Activated T-cell treated with anti-CD3 and anti-CD28 coated beads for 48 hours (primary cell): ENCODE results near the gene AGBL5.
A peak's percentile ranks its signal among the peaks of the same experiment; 100 is the strongest.
"Not testable (repeated sequence)": the region's sequence is repeated elsewhere in the genome, so short reads cannot be mapped to it uniquely, and the experiment has no call there.

Experiments
- DNase-seq: peaks from one replicate; pipeline ENCODE4 v3.0.0-alpha.2; 2020; ENCODE audit warnings: low read depth

The AGBL5 gene

DNA sequence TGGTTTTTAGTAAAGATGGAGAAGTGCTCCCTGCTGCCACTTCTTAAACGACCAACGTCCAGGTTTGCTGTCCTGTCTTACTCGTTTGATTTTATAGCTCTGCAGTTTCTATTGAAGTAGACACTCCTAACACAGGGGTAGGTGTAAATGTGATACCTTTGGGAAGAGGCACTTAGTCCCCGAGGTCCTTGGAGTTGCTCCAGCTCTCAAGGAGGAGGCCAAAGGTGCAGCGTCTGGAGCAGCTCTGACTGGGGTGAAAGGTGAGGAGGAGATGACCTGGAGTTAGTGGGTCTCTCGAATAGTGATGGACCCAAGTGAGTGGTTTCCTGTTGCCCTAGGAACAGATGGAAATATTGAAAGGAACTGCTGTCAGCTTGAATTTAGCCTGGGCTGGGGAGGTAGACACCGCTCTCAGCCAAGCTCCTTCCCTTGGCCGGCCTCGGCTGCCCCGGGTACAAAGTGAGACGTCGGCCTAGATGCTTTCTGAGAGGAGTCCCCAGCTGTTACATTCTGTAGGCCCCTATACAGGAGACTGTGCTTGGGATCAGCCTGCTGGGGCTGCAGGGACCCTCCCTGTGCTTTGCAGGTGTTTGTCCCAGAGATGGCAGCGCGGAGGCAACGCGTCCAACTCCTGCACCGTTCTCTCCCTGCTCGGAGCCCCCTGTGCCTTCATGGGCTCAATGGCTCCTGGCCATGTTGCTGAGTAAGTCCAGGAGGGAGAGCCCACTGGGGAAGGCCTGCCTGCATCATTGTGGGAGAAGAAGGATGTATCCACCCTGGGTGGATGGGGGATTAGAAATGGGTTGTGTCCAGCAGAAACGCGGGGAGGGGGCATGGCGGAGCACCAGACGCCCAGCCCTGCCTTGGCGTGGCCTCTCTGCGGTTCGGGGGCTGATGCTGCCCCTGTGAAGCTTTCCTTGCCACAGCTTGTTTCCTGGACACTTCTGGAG lies 40.6 kb downstream of the AGBL5 start:
- no peak for DNase-seq

GRCh38 chr2:27092696-27093429 lies 41.4 kb downstream of the AGBL5 start:
- DNase-seq = no peak

DNA sequence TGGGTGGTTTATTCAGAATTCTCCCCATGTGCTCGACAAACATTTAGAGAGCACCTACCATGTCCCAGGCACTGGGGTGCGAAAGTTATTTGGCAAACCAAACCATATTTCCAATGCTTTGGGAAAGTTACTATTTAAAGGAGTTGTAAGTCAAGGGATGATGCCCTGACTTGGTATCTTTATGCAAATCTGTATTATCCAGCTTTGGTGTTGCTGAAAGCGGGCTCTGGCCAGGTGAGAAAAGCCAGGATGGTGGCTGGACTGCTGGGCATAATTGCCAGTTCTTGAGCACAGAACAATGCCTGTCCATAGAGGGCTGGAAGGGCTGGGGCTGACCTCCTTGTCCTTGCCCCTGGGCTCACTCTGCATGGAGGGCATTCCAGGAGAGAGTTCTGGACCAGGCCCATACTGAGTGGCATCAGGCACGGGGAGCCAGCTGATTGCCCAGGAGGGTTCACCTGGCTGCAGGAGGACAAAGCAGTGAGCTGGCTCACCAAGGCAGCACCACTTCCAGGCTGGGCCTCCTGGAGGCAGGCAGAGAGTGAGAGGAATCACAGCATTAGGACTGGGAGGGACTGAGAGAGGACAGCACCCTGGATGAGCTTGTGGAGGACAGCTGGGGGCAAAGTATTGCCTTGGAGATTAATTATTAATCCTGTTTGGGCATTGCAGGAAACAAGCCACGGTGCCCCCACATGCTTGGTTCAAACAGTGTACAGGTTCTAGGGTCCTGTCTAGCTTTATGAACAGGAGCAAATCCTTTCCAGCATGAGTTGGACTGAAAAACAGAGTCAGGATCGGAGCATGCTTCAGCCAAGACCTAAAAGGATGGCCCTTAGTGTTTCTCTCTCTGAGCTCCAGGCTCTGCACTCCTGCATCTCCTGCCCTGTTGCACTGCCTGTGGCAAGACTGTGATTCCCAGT lies 42.2 kb downstream of the AGBL5 start:
- no peak for DNase-seq

DNA sequence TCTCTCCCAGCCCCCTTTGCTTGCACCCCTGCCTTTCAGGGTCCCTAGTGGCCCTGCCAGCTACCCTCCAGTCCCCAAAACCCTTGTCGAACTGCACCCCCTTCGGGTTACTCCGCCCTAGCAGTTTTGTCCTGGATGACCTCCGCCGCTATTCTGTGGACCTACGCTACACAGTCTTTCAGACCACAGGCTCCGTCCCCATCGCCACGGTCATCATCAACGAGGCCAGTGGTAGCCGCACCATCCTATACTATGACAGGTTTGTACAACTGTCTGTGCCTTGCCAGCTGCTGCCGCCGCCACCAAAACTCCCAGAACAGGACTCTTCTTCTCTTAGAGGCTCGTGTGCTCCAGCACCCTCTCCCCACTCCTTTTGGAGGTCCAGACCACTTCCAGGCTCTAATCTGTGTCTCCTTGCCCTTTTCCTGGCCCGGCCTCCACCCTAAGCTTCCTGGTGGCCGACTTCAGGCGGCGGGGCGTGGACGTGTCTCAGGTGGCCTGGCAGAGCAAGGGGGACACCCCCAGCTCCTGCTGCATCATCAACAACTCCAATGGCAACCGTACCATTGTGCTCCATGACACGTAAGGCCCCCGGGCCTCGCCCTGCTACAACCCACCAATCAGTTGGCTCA lies 43.0 kb downstream of the AGBL5 start:
- no peak for DNase-seq

- DNase-seq = no peak
Observed at GRCh38 chr2:27095427-27095744, 43.9 kb downstream of the AGBL5 start.

DNA sequence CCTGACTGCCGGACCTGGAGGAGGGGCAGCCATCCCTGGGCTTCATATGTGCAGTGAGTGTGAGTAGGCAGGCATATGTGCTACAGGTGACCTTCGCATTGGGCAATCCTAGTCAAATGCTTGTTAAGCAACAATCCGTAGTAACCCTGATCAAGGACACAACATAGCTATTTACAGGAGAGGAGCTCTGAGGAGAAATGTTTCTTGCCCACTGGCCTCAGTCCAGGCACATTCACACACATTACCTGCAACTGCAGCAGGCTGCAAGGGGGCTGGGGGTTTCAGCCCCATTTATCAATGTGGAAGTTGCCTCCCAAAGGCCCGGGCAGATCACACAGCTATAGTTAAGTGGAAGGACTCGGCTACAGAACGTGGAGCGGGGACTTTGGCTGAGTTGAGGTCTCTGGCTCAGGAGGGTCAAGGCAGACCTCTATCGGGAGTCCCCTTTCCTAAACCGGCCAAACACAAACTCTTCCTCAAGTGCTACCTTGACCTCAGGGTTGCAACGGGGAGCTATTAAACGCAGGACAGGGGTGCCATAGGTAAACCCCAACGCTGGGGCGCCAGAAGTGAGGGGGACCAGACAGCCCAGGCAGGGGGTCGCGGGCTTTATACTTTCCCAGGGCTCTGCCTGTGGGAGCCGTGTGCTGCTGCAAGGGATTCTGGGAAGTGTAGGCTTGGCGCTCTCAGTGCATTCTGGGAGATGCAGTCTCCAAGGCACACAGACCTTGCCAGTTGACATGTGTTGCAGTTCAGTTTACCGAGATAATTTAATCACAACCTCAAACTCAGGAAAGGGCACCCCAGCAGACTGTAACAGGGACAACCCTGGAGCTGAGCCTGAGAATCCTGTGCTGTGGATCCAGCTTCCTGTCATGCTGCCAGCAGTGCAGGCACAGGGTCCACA lies 44.5 kb downstream of the AGBL5 start:
- peak; percentile 24 for DNase-seq

DNA sequence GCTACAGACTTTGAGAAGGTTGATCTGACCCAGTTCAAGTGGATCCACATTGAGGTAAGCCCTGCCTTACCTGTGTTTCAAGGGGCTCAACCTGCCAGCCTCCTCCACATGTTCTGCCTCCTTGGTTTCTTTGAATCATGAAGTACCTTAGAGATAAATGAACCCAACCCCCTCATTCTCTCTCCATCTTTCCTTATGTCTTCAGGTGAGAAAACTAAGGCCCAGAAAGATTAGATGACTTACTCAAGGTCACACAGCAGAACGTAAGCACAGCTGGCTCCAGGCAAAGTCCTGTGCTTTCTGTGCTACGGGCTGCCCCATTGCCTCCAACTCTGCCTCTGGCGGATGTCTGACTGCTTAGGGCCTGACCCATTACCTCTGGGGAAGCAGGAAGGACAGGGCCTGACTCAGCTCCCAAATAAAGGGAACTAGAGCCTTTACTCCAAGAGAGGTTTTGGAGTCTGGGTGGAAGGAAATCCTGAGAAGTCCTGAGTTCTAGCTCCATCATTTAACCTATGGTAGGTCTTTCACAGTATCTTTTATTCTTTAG lies 45.4 kb downstream of the AGBL5 start:
- no peak for DNase-seq

DNA sequence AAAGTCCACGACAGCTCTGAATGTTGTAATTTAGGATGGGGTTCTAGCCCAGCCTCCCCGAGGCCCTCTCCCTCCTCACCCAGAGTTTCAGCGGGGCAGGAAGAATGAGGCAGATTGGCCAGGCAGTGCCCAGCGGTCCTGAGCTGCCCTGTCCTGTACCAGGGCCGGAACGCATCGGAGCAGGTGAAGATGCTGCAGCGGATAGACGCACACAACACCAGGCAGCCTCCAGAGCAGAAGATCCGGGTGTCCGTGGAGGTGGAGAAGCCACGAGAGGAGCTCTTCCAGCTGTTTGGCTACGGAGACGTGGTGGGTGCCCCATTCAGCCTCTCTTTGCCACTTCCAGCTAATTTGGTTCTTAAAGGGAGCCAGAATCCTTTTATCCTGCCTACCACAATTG lies 45.9 kb downstream of the AGBL5 start:
- no peak for DNase-seq

GRCh38 chr2:27099334-27099955 lies 48.0 kb downstream of the AGBL5 start:
- no peak for DNase-seq

GRCh38 chr2:27100036-27100435 lies 48.6 kb downstream of the AGBL5 start:
- DNase-seq = no peak

GRCh38 chr2:27102329-27102728 lies 50.9 kb downstream of the AGBL5 start:
- DNase-seq = no peak

GRCh38 chr2:27105981-27106380 lies 54.5 kb downstream of the AGBL5 start:
- no peak for DNase-seq

DNA sequence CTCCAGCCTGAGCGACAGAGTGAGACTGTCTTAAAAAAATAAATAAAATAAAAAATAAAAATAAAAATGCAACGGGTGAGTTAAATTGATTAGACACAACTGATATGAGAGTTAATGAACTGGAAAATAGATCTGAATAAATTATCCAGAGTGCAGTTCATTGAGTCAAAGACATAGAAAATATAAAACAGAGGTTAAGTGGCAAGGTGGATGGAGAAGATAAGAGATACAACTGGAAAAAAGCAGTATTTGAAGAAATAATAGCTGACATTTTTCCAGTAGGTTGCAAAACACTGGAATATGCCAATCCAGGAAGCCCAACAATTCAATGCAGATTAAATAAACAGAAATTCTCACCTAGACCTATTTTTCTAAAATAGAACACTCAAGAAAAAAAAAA lies 56.8 kb downstream of the AGBL5 start:
- DNase-seq = no peak

GRCh38 chr2:27109083-27109482 lies 57.6 kb downstream of the AGBL5 start:
- DNase-seq = no peak

DNA sequence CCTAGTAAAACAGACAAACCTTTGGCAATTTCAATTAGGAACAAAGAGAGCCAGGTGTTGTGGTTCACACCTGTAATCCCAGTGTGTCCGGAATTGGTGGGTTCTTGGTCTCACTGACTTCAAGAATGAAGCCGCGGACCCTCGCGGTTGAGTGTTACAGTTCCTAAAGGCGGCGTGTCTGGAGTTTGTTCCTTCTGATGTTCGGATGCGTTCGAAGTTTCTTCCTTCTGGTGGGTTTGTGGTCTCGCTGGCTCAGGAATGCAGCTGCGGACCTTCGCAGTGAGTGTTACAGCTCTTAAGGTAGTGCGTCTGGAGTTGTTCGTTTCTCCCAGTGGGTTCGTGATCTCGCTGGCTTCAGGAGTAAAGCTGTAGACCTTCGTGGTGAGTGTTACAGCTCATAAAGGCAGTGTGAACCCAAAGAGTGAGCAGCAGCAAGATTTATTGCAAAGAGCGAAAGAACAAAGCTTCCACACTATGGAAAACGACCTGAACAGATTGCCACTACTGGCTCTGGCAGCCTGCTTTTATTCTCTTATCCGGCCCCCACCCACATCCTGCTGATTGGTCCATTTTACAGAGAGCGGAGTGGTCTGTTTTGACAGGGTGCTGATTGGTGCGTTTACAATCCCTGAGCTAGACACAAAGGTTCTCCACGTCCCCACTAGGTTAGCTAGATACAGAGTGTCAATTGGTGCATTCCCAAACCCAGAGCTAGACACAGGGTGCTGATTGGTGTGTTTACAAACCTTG lies 59.3 kb downstream of the AGBL5 start:
- not testable (repeated sequence) for DNase-seq

DNA sequence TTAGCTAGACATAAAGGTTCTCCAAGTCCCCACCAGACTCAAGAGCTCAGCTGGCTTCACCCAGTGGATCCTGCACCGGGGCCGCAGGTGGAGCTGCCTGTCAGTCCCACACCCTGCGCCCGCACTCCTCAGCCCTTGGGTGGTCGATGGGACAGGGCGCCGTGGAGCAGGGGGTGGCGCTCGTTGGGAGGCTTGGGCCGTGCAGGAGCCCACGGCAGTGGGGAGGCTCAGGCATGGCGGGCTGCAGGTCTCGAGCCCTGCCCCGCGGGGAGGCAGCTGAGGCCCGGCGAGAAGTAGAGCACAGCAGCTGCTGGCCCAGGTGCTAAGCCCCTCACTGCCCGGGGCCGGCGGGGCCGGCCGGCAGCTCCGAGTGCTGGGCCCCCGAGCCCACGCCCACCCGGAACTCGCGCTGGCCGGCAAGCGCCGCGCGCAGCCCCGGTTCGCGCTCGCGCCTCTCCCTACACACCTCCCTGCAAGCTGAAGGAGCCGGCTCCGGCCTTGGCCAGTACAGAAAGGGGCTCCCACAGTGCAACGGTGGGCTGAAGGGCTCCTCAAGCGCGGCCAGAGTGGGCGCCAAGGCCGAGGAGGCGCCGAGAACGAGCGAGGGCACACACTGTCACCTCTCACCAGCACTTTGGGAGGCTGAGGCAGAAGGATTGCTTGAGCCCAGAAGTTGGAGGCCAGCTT lies 60.1 kb downstream of the AGBL5 start:
- DNase-seq = not testable (repeated sequence)

DNA sequence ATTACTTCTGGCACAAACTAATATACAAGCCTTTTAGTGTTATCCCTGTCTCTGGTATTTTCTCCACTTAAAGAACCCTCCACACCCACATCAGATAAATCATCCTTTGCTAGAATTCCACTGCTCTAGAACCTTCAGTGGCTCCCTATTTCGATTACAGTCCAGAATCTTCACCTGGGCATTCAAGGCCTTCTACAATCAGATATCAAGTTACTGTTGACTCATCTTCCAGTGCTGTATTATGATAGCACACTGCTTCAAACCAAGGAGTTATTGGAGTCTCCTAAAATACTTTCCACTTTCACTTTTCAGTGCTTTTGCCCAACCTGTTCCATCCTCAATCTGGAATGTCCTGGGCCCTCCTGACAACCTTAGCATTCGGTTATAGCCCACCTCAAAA lies 64.1 kb downstream of the AGBL5 start:
- no peak for DNase-seq

DNA sequence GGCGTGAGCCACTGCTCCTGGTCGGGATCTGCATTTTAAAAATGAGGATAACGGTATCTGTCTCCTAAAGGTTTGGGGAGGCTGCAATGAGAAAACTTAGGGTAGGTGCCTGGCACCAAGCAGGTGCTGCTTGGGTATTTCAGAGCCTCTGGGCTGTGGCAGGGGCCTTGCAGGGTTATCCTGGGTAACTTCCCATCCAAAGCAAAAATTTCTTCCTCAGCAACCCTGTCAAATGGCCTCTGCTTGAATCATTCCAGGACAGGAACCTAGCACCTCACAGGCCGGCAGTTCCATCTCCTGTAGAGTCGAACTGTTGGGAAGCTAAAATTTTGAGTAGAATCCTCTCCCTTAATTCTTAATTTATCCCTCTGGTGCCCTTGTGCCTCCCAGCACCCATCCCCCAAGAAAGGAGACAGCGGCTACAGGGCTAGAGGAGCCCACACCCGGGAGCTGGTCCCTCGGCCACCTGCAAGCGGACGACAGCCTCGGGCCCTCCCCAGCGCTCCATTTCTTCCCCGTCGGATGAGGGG lies 66.6 kb downstream of the AGBL5 start:
- DNase-seq = no peak
